Epithelial cell of prostate (primary cell): Measurements from ENCODE around the gene DDRGK1.
A peak's percentile ranks its signal among the peaks of the same experiment; 100 is the strongest.
"Not testable (repeated sequence)": the region's sequence is repeated elsewhere in the genome, so short reads cannot be mapped to it uniquely, and the experiment has no call there.

Experiments
- DNase-seq: peaks from one replicate; pipeline ENCODE4 v3.0.0-alpha.2; 2011; ENCODE audit warnings: low read depth, low spot score
- H3K27ac ChIP-seq: fragments of 450-650 bp; 2 replicates; pipeline ENCODE4 v1.5.1; 2017; ENCODE audit warnings: mild to moderate bottlenecking

DDRGK1 gene

DNA sequence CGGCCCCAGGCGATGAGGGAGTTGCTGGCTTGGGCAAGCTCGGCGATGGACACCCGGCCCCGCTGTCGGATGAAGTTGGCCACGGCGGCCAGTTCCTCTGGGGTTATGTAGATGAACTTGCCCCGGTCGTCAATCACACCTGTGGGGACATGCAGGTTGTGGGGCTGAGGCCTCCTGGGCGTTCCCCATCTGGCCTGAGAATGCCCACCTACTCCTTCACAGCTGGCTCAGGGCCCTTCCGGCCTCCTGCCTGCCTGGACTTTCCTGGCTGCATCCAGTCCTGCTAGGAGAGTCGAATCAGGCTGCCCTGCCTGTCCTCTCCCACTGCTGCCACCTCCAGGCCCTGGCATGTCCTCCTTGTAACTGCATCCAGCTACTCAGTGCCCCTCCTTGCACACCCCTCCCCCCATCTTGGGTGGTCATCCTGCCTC lies 13.8 kb downstream of the DDRGK1 start:
- H3K27ac ChIP-seq = no peak overlapping the region
- no peak for DNase-seq

DNA sequence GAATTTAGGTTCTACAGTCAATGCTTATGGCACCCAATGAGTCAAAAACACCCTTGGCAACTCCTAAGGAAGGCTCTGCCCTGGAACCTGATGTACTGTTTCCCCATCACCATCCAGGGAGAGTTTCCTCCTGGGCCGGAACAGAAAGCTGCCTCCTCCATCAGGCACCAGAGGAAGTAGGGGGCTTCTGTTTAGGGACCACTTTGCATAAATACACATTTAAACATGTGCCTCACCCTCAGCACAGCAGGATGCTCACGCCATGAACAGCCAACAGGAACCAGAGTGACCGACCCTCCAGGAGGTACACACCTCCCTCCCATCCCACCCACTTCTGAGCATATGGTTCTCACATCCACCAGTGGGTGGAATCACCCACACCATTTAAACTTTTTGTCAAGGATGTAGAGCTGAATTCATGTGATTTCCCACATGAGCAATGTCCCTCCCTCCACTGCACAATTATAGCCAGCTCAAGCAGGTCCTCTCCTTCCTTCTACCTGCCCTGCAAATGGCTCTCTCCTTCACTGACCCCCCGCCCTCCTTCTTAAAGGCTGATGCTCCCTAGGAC lies 14.8 kb downstream of the DDRGK1 start:
- DNase-seq = no peak
- H3K27ac ChIP-seq = no peak overlapping the region

DNA sequence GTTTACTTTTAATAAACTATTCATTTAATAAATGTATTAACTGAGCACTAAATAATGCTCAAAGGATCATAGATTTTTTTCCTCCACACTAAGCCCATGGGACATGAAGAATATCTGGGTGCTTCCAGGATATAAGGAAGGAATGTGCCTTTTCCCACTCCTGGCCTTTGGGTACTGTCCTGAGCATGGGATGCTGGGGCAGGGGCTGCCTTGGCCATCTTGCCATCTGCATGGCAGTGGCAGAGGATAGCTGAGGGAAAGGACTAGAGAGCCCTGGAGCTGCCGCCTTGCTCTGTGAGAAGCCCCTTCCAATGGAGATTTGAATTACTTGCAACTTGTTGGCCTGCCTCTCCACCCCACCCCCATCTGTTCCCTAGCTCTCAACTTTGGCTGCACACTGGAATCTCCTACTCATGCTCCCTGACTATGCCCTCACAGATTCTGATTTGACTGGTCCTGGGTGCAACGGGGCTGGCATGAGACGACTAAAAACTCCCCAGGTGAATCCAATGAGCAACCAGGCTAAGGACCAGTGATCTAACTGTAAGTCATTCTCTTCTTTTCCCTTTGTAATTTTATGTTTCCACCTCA lies 15.6 kb downstream of the DDRGK1 start:
- DNase-seq = no peak
- no peak overlapping the region for H3K27ac ChIP-seq

DNA sequence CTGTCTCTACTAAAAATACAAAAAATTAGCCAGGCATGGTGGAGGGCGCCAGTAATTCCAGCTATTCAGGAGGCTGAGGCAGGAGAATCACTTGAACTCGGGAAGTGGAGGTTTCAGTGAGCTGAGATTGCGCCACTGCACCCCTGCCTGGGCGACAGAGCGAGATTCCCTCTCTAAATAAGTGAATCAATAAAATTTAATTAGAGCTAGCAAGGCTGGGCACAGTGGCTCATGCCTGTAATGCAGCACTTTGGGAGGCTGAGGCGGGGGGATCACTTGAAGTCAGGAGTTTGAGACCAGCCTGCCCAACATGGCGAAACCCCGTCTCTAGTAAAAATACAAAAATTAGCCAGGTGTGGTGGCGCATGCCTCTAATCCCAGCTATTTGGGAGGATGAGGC lies 16.6 kb downstream of the DDRGK1 start:
- DNase-seq, H3K27ac ChIP-seq: not testable (repeated sequence)

DNA sequence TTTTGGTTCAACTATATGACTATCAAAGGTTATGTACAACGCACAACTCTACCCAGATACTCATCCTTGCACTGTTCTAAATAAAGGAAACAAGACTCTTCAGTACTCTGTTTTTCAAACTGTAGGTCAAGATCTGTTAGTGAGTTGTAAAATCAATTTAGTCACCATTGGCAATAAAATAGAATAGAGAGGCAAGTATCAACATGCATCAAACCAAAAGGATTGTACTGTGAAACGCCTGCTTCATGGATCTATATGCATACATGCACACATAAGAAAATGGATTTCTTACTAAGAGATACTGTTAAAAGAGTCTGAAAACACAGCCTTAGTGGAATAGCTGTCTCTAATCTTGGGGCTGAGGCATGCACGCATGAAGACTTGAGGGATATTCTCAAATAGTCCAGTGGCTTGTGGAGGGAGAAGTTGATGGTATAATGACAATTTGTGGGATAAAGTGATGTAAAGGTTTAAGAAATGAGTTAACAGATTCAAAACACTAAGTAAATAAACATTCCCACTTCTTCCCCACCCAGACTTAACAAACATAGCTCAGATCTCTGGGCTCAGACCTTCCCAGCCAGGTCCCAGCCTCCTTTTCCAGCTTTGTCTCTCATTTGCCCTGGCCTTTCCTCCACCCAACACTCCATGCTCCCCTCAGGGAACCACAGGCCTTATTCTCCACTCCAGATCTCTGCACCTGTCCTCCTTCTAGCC lies 20.4 kb downstream of the DDRGK1 start:
- H3K27ac ChIP-seq = peak overlapping the region; percentile 33
- no peak for DNase-seq

DNA sequence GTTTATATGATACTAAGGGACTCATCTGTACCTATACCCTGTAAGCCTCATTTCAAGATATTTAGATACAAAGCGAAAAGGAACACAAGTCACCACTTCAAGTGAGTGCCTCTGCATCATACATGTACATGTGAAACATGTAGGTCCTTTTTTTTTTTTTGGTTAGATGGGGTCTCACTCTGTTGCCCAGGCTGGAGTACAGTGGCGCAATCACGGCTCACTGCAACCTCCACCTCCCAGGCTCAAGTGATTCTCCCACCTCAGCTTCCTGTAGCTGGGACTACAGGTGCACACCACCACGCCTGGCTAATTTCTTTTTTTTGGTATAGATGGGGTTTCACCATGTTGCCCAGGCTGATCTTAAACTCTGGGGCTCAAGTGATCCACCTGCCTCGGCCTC lies 22.1 kb downstream of the DDRGK1 start:
- H3K27ac ChIP-seq, DNase-seq: not testable (repeated sequence)

DNA sequence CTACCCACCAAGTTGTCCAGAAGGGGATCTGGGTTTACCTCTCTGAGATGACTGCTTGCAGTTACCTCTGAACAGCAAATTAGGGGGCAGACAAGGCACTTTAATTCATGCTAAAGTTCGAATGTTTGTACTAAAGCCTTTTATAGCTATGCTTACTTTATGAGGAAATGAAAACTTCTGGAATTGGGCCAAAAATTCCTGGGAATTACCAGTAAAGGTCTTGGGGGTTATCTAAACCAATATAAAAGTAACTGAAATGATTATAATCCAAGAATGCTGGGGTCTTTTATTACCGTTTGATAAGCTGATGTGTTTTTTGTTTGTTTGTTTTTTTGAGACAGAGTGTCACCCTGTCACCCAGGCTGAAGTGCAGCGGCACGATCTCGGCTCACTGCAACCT lies 23.2 kb downstream of the DDRGK1 start:
- DNase-seq = no peak
- no peak overlapping the region for H3K27ac ChIP-seq

DNA sequence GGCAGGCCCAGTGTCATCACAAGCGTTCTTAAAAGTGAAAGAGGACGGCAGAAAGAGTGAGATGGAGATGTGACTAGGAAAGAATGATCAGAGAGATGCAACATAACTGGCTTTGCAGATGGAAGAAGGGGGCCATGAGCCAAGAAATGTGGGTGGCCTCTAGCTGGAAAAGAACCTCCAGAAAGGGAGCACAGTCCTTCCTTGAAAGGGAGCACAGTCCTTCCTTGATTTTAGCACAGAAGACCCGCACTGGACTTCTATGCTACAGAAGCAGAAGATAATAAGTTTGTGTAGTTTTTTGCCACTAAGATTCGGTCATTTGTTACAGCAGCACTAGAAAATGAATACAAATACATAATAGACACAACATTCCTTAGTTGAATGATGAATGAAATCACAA lies 24.2 kb downstream of the DDRGK1 start:
- DNase-seq = no peak

DNA sequence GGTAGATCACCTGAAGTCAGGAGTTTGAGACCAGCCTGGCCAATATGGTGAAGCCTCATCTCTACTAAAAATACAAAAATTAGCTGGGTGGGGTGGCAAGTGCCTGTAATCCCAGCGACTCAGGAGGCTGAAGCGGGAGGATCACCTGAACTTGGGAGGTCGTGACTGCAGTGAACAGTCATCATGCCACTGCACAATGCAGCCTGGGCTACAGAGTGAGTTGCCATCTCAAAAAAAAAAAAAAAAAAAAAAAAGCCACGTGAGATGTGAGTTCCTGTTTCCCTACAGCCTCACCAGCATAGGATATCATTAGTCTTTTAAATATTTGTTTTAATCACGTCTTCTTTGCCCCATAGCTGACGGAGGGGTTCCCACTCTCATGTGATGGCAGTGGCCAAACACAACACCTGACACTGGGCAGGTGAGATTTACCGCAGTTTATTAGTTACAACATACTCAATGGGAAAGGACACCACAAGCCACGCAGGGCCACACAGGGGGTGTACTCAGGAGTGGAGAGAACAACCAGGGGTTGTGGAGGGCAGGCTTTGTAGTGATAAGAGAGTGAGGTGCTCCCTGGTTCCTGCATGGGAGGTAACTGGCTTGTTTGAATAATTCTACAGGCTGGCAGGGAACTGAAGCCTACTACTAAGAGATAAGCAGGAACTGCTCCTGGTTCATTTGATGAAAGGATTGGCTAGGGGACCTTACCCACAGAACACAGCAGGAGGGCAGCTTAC lies 26.6 kb downstream of the DDRGK1 start:
- DNase-seq = no peak
- no peak overlapping the region for H3K27ac ChIP-seq

More for the DNA sequence above, 24.2 kb downstream of the DDRGK1 start:
- no peak overlapping the region for H3K27ac ChIP-seq

DNA sequence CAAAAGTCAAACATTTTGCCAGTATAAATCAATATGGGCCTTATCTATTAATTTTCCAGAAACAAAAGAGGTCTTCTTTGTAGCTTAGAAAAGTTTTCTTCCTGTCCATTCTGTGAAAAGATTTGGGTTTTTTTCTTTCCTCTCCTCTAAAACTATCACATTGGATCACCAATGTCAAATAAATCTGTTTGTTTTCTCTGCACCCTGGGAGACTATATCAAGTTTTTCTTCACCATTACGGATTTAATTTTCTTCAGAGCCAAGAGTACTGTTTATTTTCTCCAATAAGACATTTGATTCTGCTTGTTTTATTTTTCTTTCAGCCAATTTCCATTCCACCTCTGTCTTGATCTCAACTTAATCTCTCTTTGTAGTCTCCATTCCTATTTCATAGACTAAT lies 29.2 kb downstream of the DDRGK1 start:
- peak overlapping the region; percentile 72 for H3K27ac ChIP-seq
- no peak for DNase-seq

DNA sequence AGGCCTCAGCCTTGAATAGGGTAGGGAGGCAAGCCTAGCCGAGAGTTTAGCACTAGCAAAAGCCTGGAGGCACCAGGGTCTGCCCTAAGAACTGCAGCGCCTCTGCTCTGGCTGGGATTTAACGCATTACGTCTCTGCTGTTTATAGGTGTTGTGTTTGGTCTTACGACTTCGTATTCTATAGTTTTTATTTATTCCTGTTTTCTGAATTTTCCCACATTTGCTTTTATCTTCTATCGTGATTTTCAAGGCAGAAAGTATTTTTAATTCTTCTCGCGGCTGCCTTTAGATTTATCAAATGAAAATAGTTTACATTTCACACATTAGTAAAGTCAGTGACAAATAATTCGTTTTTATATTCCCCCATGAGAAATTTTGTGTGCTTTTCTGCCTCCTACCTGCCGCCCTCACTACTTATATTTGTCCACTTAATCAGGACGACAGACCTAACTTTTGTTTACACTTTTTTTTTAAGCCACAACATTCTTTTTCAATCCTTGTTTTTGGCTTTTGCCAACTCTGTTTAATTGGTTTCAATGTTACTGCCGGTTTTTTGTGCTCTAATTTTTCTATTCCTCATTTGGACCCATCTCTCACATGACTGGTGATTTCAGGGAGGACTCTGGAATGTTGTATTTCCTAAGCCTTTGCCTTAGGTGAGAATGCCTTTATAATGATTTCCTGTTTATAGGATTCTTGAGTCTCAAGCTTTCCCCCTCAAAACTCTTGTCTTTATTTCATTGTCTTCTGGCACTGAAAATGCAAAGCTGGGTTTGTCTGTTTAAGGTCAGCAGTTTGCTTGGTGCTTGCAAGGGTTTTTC lies 29.8 kb downstream of the DDRGK1 start:
- H3K27ac ChIP-seq = peak overlapping the region; percentile 72
- no peak for DNase-seq

DNA sequence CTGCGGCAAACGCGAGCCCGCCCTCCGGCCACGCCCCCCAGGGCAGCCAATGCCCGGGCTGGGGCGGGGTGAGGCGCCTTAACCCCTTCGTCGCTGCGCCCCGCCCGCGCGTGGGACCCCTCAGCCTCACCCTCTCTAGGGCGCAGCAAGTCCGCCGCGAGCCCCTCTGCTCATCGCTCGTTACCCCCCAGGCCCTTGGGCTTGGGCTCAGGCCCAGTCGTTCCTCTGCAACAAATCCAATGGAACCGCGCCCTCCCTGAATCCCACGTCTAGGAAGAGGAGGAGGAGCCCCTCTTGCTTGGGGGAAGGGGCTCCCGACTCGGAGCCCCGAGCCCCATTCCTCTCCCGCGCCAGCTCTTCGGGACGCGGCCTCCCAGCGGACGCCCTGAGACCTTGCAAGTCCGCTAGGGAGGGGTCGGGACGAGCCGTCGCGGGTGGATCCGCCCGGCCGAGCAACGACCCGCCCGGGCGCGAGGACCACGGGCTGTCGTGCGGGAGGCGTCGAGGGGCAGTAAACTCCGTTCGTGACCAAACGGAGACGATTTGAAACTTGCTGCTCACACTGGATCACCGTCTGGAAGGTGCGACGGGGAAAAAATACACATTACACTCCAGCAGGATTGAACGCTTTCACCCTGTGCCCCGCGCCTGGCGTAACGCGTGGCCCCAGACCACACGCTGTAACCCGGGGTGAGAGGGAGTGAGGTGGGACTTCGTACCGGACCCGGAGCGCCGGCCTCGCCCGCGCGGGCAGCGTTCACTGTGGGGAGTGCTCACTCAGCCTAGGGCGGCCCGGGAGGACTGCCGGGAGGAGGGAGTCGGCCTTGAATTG lies 30.7 kb downstream of the DDRGK1 start:
- no peak for DNase-seq
- peak overlapping the region; percentile 72 for H3K27ac ChIP-seq

DNA sequence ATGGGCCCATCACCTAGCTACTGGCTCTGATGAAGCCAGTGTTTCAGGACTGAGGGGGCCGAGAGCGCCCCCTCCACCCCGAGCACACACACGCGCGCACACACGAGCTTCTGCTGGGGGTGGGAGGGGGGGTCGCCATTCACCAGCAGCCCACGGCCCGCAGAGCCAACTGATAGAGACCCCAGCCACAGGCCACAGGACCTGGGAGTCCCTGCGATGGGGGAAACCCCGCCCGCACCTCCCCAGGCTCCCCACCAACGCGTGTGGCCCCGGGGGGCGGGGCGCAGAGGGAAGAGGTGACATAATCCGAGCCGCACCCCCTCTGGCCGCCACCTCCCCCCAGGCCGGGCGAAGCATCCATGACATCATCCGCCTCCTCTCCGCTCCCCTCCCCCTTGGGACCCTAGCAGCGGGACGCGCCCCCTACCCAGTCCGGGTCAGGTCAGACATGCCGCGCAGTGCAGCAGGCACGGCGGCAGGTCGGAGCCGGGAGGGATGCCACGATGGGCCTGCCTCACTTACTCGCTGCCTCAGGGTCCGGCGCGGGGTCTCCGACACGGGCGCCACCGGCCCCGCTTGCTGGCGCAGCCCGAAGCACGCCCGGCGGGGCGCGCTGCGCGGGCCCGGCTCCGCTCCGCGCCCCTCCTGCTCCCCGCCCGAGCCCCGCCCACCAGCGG lies 31.4 kb downstream of the DDRGK1 start, which contains the start of gene LZTS3:
LZTS3 (minus strand) TSS at position 617 of the 677 bp plus-strand sequence. CDS start 6,386 bp downstream, outside the sequence.
- DNase-seq = no peak

DNA sequence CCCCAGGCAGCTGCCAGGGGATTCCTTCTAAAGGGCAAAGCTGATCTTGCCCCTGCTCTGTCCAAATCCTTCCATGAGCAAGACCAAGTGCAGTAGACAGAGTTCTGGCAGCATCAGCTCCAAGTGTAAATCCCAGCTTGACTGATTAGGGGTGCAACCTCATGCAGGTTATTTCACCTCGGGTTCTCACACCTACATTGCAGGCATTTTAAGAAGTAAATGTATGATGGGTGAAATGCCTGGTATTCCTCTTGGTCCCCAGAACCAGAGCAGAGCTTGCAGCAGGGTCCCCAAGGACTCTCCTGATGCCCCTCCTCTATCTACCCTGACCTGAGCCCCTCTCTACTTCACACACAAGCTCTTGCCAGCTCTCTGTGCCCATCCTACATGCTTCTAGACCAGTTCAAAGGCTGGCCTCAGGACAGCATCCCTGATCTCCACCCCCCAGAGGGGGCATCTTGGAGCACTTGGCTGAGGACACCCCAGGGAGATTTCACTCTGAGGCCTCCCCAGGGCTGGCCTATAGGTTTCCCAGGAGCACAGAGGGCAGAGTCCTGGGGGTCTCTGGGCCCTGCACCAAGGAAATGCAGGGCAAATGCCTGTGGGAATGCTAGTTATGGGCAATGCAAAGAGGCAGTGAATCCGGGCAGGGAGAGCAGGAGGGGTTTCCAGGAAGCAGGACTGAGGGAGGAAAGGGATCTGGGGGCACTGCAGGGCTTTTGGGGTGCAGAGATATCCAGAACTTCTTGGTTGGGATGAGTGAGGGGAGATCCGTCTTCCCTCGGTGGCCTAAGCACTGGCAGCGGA lies 32.2 kb downstream of the DDRGK1 start:
- H3K27ac ChIP-seq = no peak overlapping the region
- no peak for DNase-seq

More for the DNA sequence above, 31.4 kb downstream of the DDRGK1 start, which contains the start of gene LZTS3:
- H3K27ac ChIP-seq = peak within 1 kb of the TSS; percentile 72

DNA sequence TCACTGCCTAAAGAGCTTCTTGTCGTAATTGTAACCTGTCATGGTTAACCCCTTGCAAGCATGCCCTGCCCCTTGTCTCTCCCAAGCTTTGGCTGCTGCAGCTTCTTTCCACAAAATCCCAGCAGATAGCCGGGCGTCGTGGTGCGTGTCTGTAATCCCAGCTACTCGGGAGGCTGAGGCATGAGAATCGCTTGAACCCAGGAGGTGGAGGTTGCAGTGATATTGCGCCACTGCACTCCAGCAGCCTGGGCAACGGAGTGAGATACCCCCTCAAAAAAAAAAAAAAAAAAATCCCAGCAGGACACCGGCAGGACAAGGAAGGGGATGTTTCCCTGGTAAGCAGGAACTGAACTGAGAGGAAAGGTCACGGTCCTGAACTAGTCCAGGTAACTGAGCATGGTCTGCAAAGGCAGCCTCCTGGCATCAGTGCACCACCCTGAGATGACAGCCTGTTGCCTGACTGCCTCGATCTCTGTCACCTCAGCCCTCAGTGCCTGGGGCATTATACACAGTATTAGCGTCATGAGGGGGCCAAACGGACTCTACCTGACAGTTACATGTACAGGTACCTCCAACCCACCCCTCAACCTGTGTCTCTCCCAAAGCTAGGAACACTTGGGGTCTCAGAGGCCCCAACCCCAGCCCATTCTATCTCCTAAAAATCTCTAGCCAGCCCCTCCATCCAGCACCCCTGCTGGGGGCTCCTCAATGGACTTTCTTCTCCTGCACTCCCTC lies 32.9 kb downstream of the DDRGK1 start:
- no peak for DNase-seq

DNA sequence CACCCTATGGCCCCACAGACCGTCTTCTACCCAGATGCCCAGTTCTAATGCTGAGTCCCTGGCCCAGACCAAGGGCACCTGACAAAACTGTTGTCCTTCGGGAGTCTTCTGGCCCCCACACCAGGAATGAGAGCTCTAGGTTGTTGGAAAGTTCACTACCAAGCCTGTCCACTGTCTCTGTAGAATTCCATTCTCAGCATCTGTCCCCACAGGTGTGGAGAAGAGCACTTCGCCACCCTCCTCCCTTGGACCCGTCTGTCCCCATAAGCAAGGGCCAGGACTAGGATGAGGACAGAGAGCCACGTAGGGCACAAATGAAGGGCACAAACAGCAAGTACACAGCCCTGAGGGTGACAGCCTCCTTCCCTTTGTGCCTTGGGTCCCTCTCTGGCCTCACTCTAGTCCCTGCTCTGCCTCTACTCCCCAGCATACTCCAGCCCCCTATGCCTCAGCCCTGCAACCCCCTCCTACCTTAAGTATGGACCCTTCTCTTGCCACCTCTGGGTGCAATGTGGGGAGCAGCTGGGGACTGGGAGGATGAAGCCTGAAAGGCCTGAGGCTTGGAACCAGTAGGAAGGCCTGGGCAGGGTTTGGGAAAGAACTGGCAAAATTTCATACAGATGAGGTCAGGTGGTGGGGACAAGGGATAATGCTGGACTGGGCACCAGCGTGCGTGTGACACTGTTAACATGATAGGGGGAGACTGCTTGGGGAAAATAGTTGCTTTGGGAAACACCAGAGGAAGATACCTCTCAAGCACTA lies 35.5 kb downstream of the DDRGK1 start:
- no peak overlapping the region for H3K27ac ChIP-seq
- no peak for DNase-seq

More for the DNA sequence above, 32.9 kb downstream of the DDRGK1 start:
- no peak overlapping the region for H3K27ac ChIP-seq
